Chondrocyte (in vitro differentiated cells): ENCODE results near the gene EIF4A3. TPM values are rescaled to one million over a fixed set of nuclear protein-coding genes. Genes with fewer than 3 reads are reported as not detected.
"Not testable (repeated sequence)": the region's sequence is repeated elsewhere in the genome, so short reads cannot be mapped to it uniquely, and the experiment has no call there.

Experiments
- DNase-seq: peaks from one replicate; pipeline ENCODE4 v3.0.0; 2021; ENCODE audit warnings: mixed read lengths, low spot score
- H3K27ac Mint-ChIP-seq: one replicate; pipeline ENCODE4 v1.8.0; 2021; ENCODE audit warnings: mild to moderate bottlenecking, moderate library complexity, mixed read lengths; ENCODE audit not compliant: unreplicated experiment
- H3K27me3 Mint-ChIP-seq: 2 replicates; pipeline ENCODE4 v1.8.0; 2021; ENCODE audit warnings: low read depth, mixed read lengths
- H3K36me3 Mint-ChIP-seq: 2 replicates; pipeline ENCODE4 v1.8.0; 2021; ENCODE audit warnings: low read depth, mixed read lengths
- H3K4me1 Mint-ChIP-seq: 2 replicates; pipeline ENCODE4 v1.8.0; 2021; ENCODE audit warnings: low read depth, mild to moderate bottlenecking, mixed read lengths
- H3K4me3 Mint-ChIP-seq: one replicate; pipeline ENCODE4 v1.8.0; 2021; ENCODE audit warnings: mild to moderate bottlenecking, moderate library complexity, mixed read lengths; ENCODE audit not compliant: unreplicated experiment
- H3K9me3 Mint-ChIP-seq: 2 replicates; pipeline ENCODE4 v1.8.0; 2021; ENCODE audit warnings: low read depth, mixed read lengths
- total RNA-seq: library from RNA; stranded (reverse); gene quantifications from 3 replicates; pipeline ENCODE4 v1.2.1, GENCODE V29; 2021
- TF ChIP-seq, protein P1 (sequence below): fragments of 200-600 bp; sonication (generic); IDR thresholded peaks from 2 replicates; pipeline ENCODE4 v1.5.0; 2021; ENCODE audit warnings: antibody characterized with exemption, mild to moderate bottlenecking, moderate library complexity

EIF4A3 gene
- total RNA-seq, 1 donor from 2014 or later, result 64.0 TPM

DNA sequence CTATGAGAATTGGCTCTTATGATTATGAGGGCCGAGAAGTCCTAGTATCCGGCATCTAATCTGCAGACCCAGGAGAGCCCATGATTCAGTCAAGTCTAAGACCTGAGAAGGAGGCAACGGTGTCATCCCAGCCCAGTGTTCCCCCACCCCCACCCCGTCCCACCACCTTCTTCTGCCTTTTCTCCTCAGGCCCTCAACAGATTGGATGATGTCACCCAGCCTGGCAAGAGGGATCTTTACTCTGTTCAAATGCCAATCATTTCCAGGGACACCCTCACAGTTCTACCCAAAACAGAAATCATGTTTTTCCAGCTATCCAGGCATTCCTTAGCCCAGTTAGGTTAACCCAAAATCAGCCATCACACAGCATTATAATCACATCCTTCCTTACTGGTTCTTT is 55.6 kb downstream of the EIF4A3 start:
- DNase-seq, result no peak
- H3K27me3 Mint-ChIP-seq, result peaks cover 3% of the 10 kb centered on the region
- no peaks in the 10 kb centered on the region for H3K9me3 Mint-ChIP-seq
- H3K4me3 Mint-ChIP-seq, result no peak overlapping the region
- H3K4me1 Mint-ChIP-seq, result no peaks in the 10 kb centered on the region
- TF ChIP-seq, protein P1, sequence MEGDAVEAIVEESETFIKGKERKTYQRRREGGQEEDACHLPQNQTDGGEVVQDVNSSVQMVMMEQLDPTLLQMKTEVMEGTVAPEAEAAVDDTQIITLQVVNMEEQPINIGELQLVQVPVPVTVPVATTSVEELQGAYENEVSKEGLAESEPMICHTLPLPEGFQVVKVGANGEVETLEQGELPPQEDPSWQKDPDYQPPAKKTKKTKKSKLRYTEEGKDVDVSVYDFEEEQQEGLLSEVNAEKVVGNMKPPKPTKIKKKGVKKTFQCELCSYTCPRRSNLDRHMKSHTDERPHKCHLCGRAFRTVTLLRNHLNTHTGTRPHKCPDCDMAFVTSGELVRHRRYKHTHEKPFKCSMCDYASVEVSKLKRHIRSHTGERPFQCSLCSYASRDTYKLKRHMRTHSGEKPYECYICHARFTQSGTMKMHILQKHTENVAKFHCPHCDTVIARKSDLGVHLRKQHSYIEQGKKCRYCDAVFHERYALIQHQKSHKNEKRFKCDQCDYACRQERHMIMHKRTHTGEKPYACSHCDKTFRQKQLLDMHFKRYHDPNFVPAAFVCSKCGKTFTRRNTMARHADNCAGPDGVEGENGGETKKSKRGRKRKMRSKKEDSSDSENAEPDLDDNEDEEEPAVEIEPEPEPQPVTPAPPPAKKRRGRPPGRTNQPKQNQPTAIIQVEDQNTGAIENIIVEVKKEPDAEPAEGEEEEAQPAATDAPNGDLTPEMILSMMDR, result no peak
- H3K36me3 Mint-ChIP-seq, result no peaks in the 10 kb centered on the region
- H3K27ac Mint-ChIP-seq, result no peak overlapping the region

DNA sequence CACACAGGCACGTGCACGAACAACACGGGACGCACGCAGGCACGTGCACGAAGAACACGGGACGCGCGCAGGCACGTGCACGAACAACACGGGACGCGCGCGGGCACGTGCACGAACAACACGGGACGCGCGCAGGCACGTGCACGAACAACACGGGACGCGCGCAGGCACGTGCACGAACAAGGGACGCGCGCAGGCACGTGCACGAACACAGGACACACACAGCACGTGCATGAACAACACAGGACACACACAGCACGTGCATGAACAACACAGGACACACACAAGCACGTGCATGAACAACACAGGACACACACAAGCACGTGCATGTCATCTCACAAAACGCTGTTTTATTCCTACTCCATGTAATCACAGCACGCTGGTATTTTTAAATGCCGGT is 56.8 kb downstream of the EIF4A3 start:
- H3K27me3 Mint-ChIP-seq, H3K36me3 Mint-ChIP-seq, H3K4me1 Mint-ChIP-seq, H3K27ac Mint-ChIP-seq, H3K9me3 Mint-ChIP-seq, H3K4me3 Mint-ChIP-seq, DNase-seq: not testable (repeated sequence)

DNA sequence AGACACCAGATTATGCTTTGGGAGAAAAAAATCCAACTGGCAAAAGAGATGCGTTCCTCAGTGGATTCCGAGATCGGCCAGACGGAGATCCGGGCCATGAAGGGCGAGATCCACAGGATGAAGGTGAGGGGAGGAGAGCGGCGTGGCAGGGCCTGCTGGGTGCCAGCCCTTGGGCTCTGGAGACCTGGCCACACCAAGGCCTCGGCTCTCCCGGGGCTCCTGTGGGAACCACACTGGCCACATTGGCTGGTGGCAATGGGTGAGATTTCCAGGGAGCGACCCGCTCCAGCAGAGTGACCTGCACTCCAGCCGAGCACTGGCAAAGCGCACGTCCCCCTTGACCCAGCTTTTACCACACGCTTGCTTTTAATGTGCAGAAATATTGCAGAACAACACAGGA is 57.2 kb downstream of the EIF4A3 start:
- H3K4me3 Mint-ChIP-seq, result no peak overlapping the region
- DNase-seq, result no peak
- no peaks in the 10 kb centered on the region for H3K36me3 Mint-ChIP-seq
- no peak overlapping the region for H3K27ac Mint-ChIP-seq
- TF ChIP-seq, protein P1, result no peak
- peaks cover 3% of the 10 kb centered on the region for H3K27me3 Mint-ChIP-seq
- H3K9me3 Mint-ChIP-seq, result no peaks in the 10 kb centered on the region
- H3K4me1 Mint-ChIP-seq, result no peaks in the 10 kb centered on the region

DNA sequence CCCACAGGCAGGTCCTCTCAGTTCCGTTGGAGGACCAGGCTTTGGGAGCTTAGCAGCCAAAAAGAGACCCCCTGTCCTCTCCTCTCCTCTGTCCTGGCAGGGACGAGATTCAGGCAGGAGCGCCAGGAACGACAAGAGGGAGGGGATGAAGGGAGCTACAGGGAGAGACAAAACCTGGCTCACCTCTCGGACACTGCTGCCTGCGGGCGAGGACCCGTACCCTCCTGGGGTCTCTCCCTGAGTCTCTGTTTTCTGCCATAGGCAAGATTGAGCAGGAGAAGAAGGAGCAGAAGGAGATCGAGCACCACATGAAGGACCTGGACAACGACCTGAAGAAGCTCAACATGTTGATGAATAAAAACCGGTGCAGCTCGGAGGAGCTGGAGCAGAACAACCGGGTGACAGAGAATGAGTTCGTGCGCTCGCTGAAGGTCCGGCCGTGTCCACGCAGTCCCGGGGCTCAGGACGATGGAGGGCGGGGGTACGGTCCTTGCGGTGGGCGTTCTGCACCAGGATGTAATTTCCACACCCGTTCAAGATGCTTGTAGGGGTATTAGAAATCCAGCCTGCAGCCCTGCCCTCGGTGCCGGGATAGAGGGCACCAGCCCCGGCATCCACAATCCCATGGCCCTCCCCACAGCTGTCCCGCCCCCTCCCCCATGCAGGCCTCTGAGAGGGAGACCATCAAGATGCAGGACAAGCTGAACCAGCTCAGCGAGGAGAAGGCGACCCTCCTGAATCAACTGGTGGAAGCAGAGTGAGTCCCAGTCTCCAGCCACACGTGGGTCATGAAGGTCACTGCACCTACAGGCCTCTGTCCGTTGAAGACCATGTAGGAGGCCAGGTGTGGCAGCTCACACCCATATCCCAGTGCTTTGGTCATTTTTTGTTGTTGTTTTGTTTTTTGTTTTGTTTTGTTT is 59.3 kb downstream of the EIF4A3 start:
- H3K9me3 Mint-ChIP-seq, result no peaks in the 10 kb centered on the region
- no peak overlapping the region for H3K4me3 Mint-ChIP-seq
- H3K27ac Mint-ChIP-seq, result no peak overlapping the region
- TF ChIP-seq, protein P1, result no peak
- no peak for DNase-seq
- peaks cover 3% of the 10 kb centered on the region for H3K27me3 Mint-ChIP-seq
- no peaks in the 10 kb centered on the region for H3K36me3 Mint-ChIP-seq
- peaks cover 3% of the 10 kb centered on the region for H3K4me1 Mint-ChIP-seq

DNA sequence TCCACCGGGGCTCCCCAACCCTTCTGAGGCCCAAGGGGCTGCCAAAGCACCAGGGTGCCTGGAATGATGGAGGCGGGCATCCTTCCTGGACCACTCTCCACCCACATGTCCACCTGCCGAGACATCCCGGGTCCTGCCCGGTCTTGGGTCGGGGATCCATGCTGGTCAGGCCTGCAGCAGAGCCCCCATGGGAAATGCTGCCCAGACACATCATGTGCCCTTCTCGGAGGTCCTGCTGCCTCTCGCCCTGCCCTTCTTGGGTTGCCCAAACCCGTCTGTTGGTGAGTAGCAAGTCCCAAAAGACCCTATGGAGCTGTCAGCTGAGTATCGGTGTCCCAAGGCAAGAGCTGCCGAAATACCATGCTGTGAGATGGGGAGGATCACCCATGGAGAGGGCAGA is 60.3 kb downstream of the EIF4A3 start:
- Mint-ChIP-seq H3K36me3 (no peaks in the 10 kb centered on the region), H3K4me3 (no peak overlapping the region), H3K27ac (no peak overlapping the region), H3K27me3 (peaks cover 3% of the 10 kb centered on the region), H3K9me3 (no peaks in the 10 kb centered on the region), H3K4me1 (peaks cover 5% of the 10 kb centered on the region)
- TF ChIP-seq, protein P1, result no peak
- no peak for DNase-seq

DNA sequence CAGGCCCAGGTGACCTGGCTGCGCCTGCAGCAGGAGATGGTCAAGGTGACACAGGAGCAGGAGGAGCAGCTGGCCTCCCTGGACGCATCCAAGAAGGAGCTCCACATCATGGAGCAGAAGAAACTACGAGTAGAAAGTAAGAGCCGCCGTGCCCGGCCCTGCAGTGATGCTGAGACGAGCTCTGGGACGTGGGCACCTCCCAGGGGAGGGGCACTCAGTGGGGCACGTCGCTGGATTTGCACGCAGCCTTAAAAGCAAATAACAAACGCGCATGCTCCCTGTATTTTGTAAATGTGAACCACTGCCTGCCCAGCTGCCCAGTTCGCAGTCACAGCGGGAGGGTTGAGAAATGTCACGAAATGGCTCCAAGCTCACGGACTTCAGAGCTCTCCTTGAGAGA is 60.8 kb downstream of the EIF4A3 start:
- Mint-ChIP-seq H3K9me3 (no peaks in the 10 kb centered on the region), H3K36me3 (no peaks in the 10 kb centered on the region), H3K27me3 (peaks cover 3% of the 10 kb centered on the region), H3K4me3 (no peak overlapping the region), H3K4me1 (peaks cover 5% of the 10 kb centered on the region), H3K27ac (no peak overlapping the region)
- no peak for DNase-seq
- TF ChIP-seq, protein P1, result no peak
